Limb (tissue), 2 donors: ENCODE results near the gene SF3B6.

Experiments
- DNase-seq, 2 donors: peaks; one replicate each; pipeline ENCODE4 v3.0.0-alpha.2; 2016; ENCODE audit errors: extremely low spot score in 2 of 2

The SF3B6 gene

DNA sequence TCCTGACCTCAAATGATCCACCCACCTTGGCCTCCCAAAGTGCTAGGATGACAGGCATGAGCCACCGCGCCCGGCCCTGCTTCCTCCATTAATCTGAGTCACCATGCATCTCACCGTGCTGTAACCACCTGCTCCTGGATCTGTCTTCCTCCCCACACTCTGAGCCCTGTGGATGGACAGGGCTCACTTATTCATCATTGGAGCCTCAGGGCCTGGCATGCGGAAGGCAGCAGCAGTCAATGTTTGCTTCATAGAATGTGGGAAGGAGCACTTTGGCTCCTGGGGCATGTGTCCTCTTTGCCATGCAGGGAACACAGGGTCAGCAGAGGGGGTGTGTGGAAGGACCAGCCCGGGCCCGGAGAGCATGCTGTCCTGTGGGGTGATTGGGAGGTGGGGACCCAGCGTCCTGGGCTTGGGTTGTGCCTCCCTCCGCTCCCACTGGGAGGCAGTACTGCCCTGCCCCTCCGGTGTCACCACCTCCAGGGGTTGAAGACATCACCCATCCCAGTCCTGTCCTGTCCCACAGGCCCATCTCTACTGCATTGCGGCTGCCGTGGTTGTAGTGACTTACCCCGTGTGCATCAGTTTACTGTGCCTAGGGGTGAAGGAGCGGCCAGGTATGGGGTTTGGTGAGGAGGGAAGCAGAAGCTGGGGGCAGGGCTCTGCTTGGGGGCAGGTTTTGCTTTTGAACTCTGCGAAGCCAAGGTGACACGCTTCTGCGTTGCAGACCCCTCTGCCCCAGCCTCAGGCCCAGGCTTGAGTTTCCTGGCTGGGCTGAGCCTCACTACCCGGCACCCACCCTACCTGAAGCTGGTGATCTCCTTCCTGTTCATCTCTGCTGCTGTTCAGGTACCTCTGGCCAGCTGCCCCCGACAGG is 54.8 kb downstream of the SF3B6 start:
- no peak for DNase-seq

- DNase-seq = no peak
These were observed 55.9 kb downstream of the SF3B6 start for GRCh38 chr2:24020244-24020643.

DNA sequence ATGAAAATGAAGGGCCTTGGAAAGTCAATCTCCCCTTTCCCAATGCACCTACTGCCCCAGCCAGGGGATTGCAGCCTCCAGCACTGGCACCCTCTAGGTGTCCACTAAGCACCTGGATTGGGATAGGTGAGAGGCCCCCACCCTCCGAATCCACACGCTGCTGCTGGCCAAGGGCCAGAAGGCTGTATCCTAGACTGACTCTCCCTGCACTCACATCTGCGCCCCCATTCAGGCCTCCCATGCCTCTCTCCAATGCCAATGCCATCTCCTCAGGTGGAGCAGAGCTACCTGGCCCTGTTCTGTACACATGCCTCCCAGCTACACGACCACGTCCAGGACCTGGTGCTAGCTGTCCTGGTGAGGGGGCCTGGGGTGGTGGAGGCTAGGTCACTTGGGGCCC is 56.4 kb downstream of the SF3B6 start:
- no peak for DNase-seq

DNA sequence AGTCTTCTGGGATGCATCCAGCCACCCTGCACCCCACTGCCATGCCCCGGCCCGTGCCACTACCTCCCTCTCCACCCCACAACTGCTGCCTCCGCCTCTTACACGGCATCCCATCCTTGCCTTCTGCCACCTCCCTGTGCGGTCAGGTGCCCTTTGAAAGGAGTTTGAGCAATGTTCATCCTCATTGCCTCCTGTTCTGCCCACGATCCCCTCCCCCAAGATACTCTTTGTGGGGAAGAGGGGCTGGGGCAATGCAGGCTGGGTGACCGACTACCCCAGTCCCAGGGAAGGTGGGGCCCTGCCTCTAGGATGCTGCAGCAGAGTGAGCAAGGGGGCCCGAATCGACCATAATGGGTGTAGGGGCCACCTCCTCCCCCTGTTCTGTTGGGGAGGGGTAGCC is 57.9 kb downstream of the SF3B6 start:
- DNase-seq = no peak

GRCh38 chr2:24017711-24018110 is 58.4 kb downstream of the SF3B6 start:
- DNase-seq = no peak
